Breast epithelium (tissue), 3 donors: ENCODE data around the gene ZBED4.

Experiments
- POLR2A ChIP-seq: fragments of 450-650 bp; IDR thresholded peaks from one replicate; pipeline ENCODE4 v1.6.1; 2016; ENCODE audit warnings: antibody characterized with exemption, mild to moderate bottlenecking, moderate library complexity
- POLR2AphosphoS5 ChIP-seq, 3 donors: sonication (generic); formaldehyde crosslinking; IDR thresholded peaks; one replicate each; pipeline ENCODE4 v1.6.1; 2017; ENCODE audit warnings: antibody characterized with exemption in 3 of 3
- TF ChIP-seq, protein P1 (sequence below), 3 donors: fragments of 450-650 bp; IDR thresholded peaks; one replicate each; pipeline ENCODE4 v1.5.1; 2016 to 2017; ENCODE audit warnings: antibody characterized with exemption in 3 of 3, mild to moderate bottlenecking in 3 of 3, moderate library complexity in 3 of 3

DNA sequence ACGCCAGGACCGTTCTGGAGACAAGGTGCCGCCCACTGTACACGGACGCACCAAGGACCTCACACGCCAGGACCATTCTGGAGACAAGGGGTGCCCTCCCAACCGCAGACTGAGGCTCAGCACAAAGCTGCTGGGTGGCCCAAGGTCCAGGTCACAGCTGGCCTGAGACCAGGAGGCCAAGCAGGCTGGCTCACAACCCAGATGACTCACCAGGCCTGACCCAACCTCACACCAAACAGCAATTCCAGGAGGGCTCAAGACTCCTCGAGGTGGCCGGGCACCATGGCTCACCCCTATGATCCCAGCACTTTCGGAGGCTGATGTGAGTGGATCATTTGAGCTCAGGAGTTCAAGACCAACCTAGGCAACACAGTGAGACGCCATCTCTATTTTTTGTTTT, 40.8 kb upstream of the ZBED4 start:
- TF ChIP-seq POLR2AphosphoS5 (IDR thresholded peaks at IDR 0.05) (no peak), POLR2A (no peak)
- TF ChIP-seq, protein P1, sequence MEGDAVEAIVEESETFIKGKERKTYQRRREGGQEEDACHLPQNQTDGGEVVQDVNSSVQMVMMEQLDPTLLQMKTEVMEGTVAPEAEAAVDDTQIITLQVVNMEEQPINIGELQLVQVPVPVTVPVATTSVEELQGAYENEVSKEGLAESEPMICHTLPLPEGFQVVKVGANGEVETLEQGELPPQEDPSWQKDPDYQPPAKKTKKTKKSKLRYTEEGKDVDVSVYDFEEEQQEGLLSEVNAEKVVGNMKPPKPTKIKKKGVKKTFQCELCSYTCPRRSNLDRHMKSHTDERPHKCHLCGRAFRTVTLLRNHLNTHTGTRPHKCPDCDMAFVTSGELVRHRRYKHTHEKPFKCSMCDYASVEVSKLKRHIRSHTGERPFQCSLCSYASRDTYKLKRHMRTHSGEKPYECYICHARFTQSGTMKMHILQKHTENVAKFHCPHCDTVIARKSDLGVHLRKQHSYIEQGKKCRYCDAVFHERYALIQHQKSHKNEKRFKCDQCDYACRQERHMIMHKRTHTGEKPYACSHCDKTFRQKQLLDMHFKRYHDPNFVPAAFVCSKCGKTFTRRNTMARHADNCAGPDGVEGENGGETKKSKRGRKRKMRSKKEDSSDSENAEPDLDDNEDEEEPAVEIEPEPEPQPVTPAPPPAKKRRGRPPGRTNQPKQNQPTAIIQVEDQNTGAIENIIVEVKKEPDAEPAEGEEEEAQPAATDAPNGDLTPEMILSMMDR (IDR thresholded peaks at IDR 0.05) = no peak
